SK-N-SH (cell line): ENCODE measurements around the gene STAP2. TPM values are rescaled to one million over a fixed set of nuclear protein-coding genes. Genes with fewer than 3 reads are reported as not detected.
A peak's percentile ranks its signal among the peaks of the same experiment; 100 is the strongest.

Experiments
- CTCF ChIA-PET: fragments of 300-600, 350-600 bp; formaldehyde crosslinking; extraction: SDS; loops from one replicate; lab custom pipeline; 2021; lab: Yijun Ruan, JAX
- POLR2A ChIA-PET: fragments of 350-600 bp; sonication (Branson Sonifier 250); formaldehyde crosslinking; extraction: SDS; loops from one replicate; lab custom pipeline; 2020; ENCODE audit warnings: antibody characterized with exemption, inconsistent platforms; lab: Yijun Ruan, JAX
- DNase-seq: peaks from one replicate; pipeline ENCODE4 v3.0.0; 2012
- H2AFZ ChIP-seq: fragments of 200-600 bp; sonication (generic); 2 replicates; pipeline ENCODE4 v1.8.1; 2016; ENCODE audit warnings: antibody characterized with exemption, mild to moderate bottlenecking, low read depth
- H3F3A ChIP-seq: fragments of 200-600 bp; sonication (generic); replicated peaks from 2 replicates; pipeline ENCODE3; 2016; ENCODE audit warnings: antibody characterized with exemption, mild to moderate bottlenecking; ENCODE audit not compliant: insufficient read depth
- H3K27ac ChIP-seq, 2 experiments: fragments of 200-500 bp in 1 of 2; fragments of 200-600 bp in 1 of 2; sonication (Bioruptor generic) in 1 of 2; sonication (generic), shearing (Covaris generic) in 1 of 2; 2 replicates each; pipeline versions ENCODE4 v1.5.1 to v1.6.1; 2014 to 2016; ENCODE audit warnings: low read depth in 2 of 2, inconsistent platforms in 1 of 2, low read length in 1 of 2, mild to moderate bottlenecking in 1 of 2, mixed read lengths in 1 of 2
- H3K27me3 ChIP-seq: fragments of 200-600 bp; sonication (generic), shearing (Covaris generic); 2 replicates; pipeline ENCODE4 v1.6.1; 2016; ENCODE audit warnings: mixed run types; ENCODE audit not compliant: insufficient read depth
- H3K36me3 ChIP-seq, 2 experiments: fragments of 200-500 bp in 1 of 2; fragments of 200-600 bp in 1 of 2; sonication (Bioruptor generic) in 1 of 2; sonication (generic) in 1 of 2; replicated peaks in 1 of 2; 2 replicates each; pipeline versions ENCODE3 to v1.5.1; 2014 to 2016; ENCODE audit warnings: low read length in 1 of 2, mild to moderate bottlenecking in 1 of 2; ENCODE audit not compliant: insufficient read depth in 2 of 2, control insufficient read depth in 1 of 2
- H3K4me1 ChIP-seq, 2 experiments: fragments of 200-500 bp in 1 of 2; fragments of 200-600 bp in 1 of 2; sonication (Bioruptor generic) in 1 of 2; sonication (generic), shearing (Covaris generic) in 1 of 2; 2 replicates each; pipeline versions ENCODE4 v1.5.1 to v1.6.1; 2014 to 2016; ENCODE audit warnings: low read depth in 1 of 2, low read length in 1 of 2, mixed run types in 1 of 2; ENCODE audit not compliant: insufficient read depth in 2 of 2, control insufficient read depth in 1 of 2
- H3K4me2 ChIP-seq: fragments of 200-600 bp; sonication (generic), shearing (Covaris generic); 2 replicates; pipeline ENCODE4 v1.6.1; 2017; ENCODE audit warnings: mixed run types
- H3K4me3 ChIP-seq, 2 experiments: fragments of 200-500 bp in 1 of 2; fragments of 200-600 bp in 1 of 2; sonication (Bioruptor generic) in 1 of 2; sonication (generic), shearing (Covaris generic) in 1 of 2; 2 replicates each; pipeline versions ENCODE4 v1.5.1 to v1.8.1; 2014 to 2016; ENCODE audit warnings: low read depth in 2 of 2, inconsistent platforms in 1 of 2, low read length in 1 of 2, mild to moderate bottlenecking in 1 of 2, mixed read lengths in 1 of 2, moderate library complexity in 1 of 2
- H3K79me2 ChIP-seq: fragments of 200-600 bp; sonication (generic); 2 replicates; pipeline ENCODE4 v1.8.1; 2017; ENCODE audit warnings: mild to moderate bottlenecking; ENCODE audit not compliant: insufficient read depth
- H3K9ac ChIP-seq: fragments of 200-600 bp; sonication (generic); 2 replicates; pipeline ENCODE4 v1.6.1; 2017; ENCODE audit warnings: mixed run types
- H3K9me2 ChIP-seq: fragments of 200-600 bp; sonication (generic); 2 replicates; pipeline ENCODE4 v1.6.1; 2017; ENCODE audit warnings: mixed run types
- H3K9me3 ChIP-seq: fragments of 200-600 bp; sonication (generic); 2 replicates; pipeline ENCODE4 v1.6.1; 2017; ENCODE audit warnings: mixed run types, mild to moderate bottlenecking, moderate library complexity
- H4K20me1 ChIP-seq: fragments of 200-600 bp; sonication (generic); 2 replicates; pipeline ENCODE4 v1.6.1; 2017; ENCODE audit warnings: mild to moderate bottlenecking, mixed run types; ENCODE audit not compliant: insufficient read depth
- CHD2 ChIP-seq: fragments of 150-350 bp; IDR thresholded peaks from 2 replicates; pipeline ENCODE4 v1.6.1; 2018; ENCODE audit warnings: low read length; ENCODE audit not compliant: partially characterized antibody
- ELF1 ChIP-seq: IDR thresholded peaks from 2 replicates; pipeline ENCODE4 v1.4.0; 2012
- FOSL2 ChIP-seq: IDR thresholded peaks from 2 replicates; pipeline ENCODE4 v1.4.0; 2012; ENCODE audit warnings: low read depth, mild to moderate bottlenecking, moderate library complexity, borderline replicate concordance
- FOXM1 ChIP-seq: IDR thresholded peaks from 2 replicates; pipeline ENCODE4 v1.4.0; 2012; ENCODE audit warnings: low read depth, mild to moderate bottlenecking
- GATA2 ChIP-seq: sonication (generic); formaldehyde crosslinking; IDR thresholded peaks from 2 replicates; pipeline ENCODE4 v1.5.0; 2020; ENCODE audit warnings: mild to moderate bottlenecking, missing genetic modification reagents
- NRF1 ChIP-seq: IDR thresholded peaks from 2 replicates; pipeline ENCODE4 v1.6.1; 2012; ENCODE audit warnings: low read depth, mild to moderate bottlenecking, low read length
- POLR2AphosphoS5 ChIP-seq: IDR thresholded peaks from 2 replicates; pipeline ENCODE4 v1.6.1; 2012; ENCODE audit warnings: low read depth, low read length
- RXRA ChIP-seq: IDR thresholded peaks from 2 replicates; pipeline ENCODE4 v1.4.0; 2012; ENCODE audit warnings: low read depth, mild to moderate bottlenecking, borderline replicate concordance
- SIN3A ChIP-seq: IDR thresholded peaks from 2 replicates; pipeline ENCODE4 v1.6.1; 2012; ENCODE audit warnings: low read depth, mild to moderate bottlenecking, low read length, moderate library complexity, borderline replicate concordance
- SMC3 ChIP-seq: IDR thresholded peaks from 2 replicates; pipeline ENCODE4 v1.6.1; 2012; ENCODE audit warnings: low read depth, low read length, improper control_type of control experiment
- TAF1 ChIP-seq: IDR thresholded peaks from 2 replicates; pipeline ENCODE4 v1.6.1; 2012; ENCODE audit warnings: low read depth, mild to moderate bottlenecking, low read length, moderate library complexity, borderline replicate concordance
- TEAD4 ChIP-seq: IDR thresholded peaks from 2 replicates; pipeline ENCODE4 v1.4.0; 2012; ENCODE audit warnings: mild to moderate bottlenecking, borderline replicate concordance; ENCODE audit not compliant: insufficient read depth
- YY1 ChIP-seq: IDR thresholded peaks from 2 replicates; pipeline ENCODE4 v1.4.0; 2012; ENCODE audit warnings: low read depth, mild to moderate bottlenecking
- WGBS: methylation state at CpG from one replicate; pipeline ENCODE4 v1.1.6; 2017; ENCODE audit warnings: low lambda C conversion rate; 5-methylcytosine and 5-hydroxymethylcytosine counted together
- polyA plus RNA-seq, 3 experiments: library from polyadenylated mRNA; depleted of rRNA; stranded (reverse); fragments of >200 nt; gene quantifications; 2 replicates each; pipeline ENCODE4 v1.2.3, GENCODE V29; 2012
- TF ChIP-seq, protein P1 (sequence below): IDR thresholded peaks from 2 replicates; pipeline ENCODE4; 2012
- TF ChIP-seq, protein P2 (sequence below): IDR thresholded peaks from 2 replicates; pipeline ENCODE4 v1.4.0; 2012; ENCODE audit warnings: low read depth, borderline replicate concordance
- TF ChIP-seq, protein P3 (sequence below): IDR thresholded peaks from 2 replicates; pipeline ENCODE4 v1.4.0; 2012; ENCODE audit warnings: low read depth

STAP2 gene
- polyA plus RNA-seq, 1 of the 3 experiments (the other 2 are of a cell fraction): 7.6 TPM

DNA sequence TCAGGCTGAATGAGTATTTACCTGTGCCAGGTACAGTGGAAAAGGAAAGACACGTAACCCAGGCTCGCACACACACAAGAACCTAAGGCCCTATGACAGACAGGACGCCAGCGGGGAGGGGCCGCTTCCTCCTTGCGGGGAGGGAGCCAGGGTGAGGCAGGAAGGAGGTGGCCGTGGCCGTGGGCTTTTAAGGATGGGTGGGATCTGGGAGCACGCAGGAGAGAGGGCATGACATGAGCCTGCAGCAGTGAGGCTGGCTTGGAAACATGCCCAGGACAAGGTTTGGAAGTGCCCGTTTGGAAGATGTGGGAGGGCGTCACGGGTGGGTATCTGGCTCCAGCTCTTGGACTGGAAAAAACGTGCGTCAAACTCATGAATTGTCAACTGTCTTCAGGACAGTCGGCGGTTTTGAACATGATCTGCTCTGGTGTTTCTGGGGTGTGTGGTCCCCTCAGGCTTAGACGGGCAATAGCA lies 41.7 kb upstream of the STAP2 start:
- Histone ChIP-seq H3K4me3 (no peak overlapping the region), H3K9ac (no peak overlapping the region), H3F3A (peaks cover 8% of the 10 kb centered on the region), H3K27ac (no peak overlapping the region), H2AFZ (no peak overlapping the region), H3K4me2 (no peak overlapping the region), H3K36me3 (peaks cover 0 to 5% of the 10 kb centered on the region in 2 experiments), H4K20me1 (peaks cover 67% of the 10 kb centered on the region), H3K4me1 (peaks cover 21 to 32% of the 10 kb centered on the region in 2 experiments), H3K9me3 (no peaks in the 10 kb centered on the region), H3K79me2 (peaks cover 85% of the 10 kb centered on the region), H3K27me3 (no peaks in the 10 kb centered on the region), H3K9me2 (no peaks in the 10 kb centered on the region)
- POLR2A ChIA-PET: no interaction called here
- DNase-seq: peak; percentile 29
- CTCF ChIA-PET: interaction anchor here (0.8 to 1.1 kb wide), 3 partner anchors 10 to 114 kb away, joined by 3 read pairs; partner anchors contain the start of gene SH3GL1
- TF ChIP-seq YY1 (no peak), NRF1 (no peak), CHD2 (no peak), GATA2 (CRISPR knock-in tag) (no peak), FOSL2 (no peak)
- TF ChIP-seq, protein P1, sequence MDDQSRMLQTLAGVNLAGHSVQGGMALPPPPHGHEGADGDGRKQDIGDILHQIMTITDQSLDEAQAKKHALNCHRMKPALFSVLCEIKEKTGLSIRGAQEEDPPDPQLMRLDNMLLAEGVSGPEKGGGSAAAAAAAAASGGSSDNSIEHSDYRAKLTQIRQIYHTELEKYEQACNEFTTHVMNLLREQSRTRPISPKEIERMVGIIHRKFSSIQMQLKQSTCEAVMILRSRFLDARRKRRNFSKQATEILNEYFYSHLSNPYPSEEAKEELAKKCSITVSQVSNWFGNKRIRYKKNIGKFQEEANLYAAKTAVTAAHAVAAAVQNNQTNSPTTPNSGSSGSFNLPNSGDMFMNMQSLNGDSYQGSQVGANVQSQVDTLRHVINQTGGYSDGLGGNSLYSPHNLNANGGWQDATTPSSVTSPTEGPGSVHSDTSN: no peak
- 83% methylated on average over 16 of the region's 17 CpGs for WGBS

DNA sequence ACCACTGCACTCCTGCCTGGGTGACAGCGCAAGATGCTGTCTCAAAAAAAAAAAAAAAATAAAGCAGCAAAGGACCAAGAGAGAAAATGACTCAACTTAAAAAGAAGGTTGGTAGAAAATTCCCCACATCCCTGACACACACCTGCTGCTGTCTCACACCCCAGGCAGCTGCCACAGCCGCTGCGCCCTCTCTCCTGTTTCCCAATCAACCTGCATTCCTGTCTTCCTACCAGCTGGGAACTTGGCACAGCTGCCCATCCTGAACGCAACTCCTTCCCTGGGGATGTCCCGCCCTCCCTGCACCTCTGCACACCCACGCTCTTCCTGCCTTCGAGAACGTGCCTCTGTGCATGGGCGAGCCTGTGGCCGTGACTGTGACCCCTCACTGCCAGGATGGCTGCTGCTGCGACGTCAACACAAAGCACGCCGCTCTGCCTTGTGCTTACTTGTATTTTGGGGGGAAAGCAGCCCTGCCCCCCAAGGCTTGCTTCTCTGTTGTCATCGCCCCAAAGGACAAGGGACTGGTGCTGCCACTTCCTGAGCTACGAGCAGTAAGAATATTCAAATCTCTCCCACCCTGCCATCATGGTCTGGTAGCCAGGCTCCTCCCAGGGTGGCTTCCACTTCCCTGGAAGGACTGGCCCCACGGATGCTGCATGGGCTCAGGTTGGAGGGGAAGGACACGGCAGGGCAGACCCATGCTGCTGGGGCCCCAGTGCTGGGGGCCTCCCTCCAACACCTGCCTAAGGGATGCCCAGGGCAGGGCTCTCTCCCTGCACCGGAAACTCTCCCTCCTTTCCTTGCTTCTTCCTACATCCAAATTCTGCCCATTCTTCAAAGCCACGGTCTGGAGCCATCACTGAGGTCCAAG lies 41.0 kb upstream of the STAP2 start:
- CTCF ChIA-PET: interaction anchor here (1.1 kb wide), 1 partner anchor 9 kb away, joined by 4 read pairs; no protein-coding TSS in a partner anchor

More for the DNA sequence above, 41.0 kb upstream of the STAP2 start:
- 79% methylated on average over 19 of the region's 20 CpGs for WGBS
- no peaks in the 10 kb centered on the region for H3K9me2 ChIP-seq
- peaks cover 87% of the 10 kb centered on the region for H3K79me2 ChIP-seq
- H3K27ac ChIP-seq: no peak overlapping the region
- no peaks in the 10 kb centered on the region for H3K27me3 ChIP-seq
- peak; percentile 18 for DNase-seq
- H3K36me3 ChIP-seq: peaks cover 0 to 5% of the 10 kb centered on the region in 2 experiments
- H3K9ac ChIP-seq: no peak overlapping the region
- H3F3A ChIP-seq: peaks cover 12% of the 10 kb centered on the region
- peaks cover 65% of the 10 kb centered on the region for H4K20me1 ChIP-seq
- no peak overlapping the region for H3K4me3 ChIP-seq
- POLR2A ChIA-PET: no interaction called here
- TF ChIP-seq TEAD4: no peak
- no peak for TF ChIP-seq GATA2 (CRISPR knock-in tag)
- no peak for TF ChIP-seq SMC3
- TF ChIP-seq NRF1: no peak
- TF ChIP-seq, protein P2, sequence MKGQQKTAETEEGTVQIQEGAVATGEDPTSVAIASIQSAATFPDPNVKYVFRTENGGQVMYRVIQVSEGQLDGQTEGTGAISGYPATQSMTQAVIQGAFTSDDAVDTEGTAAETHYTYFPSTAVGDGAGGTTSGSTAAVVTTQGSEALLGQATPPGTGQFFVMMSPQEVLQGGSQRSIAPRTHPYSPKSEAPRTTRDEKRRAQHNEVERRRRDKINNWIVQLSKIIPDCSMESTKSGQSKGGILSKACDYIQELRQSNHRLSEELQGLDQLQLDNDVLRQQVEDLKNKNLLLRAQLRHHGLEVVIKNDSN: no peak
- TF ChIP-seq, protein P3, sequence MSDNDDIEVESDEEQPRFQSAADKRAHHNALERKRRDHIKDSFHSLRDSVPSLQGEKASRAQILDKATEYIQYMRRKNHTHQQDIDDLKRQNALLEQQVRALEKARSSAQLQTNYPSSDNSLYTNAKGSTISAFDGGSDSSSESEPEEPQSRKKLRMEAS: no peak
- TF ChIP-seq ELF1: no peak
- no peak for TF ChIP-seq FOXM1
- no peak for TF ChIP-seq TAF1
- no peak for TF ChIP-seq SIN3A
- no peak for TF ChIP-seq POLR2AphosphoS5
- no peak for TF ChIP-seq RXRA
- TF ChIP-seq, all 33 proteins: peak for 0
- no peaks in the 10 kb centered on the region for H3K9me3 ChIP-seq
- peaks cover 27 to 38% of the 10 kb centered on the region in 2 experiments for H3K4me1 ChIP-seq
- no peak overlapping the region for H3K4me2 ChIP-seq
- H2AFZ ChIP-seq: no peak overlapping the region
